ENCODE data around the gene ICOS.

- no peak for TF ChIP-seq CTCF (IDR thresholded peaks at IDR 0.05; ENCODE audit: control extremely low read depth in 1 of 3, insufficient read depth in 1 of 3, low read depth in 1 of 3, low read length in 3 of 3)
- no peak for TF ChIP-seq EZH2 (IDR thresholded peaks at IDR 0.05; ENCODE audit: low read depth, low read length, severe bottlenecking)
- TF ChIP-seq POLR2AphosphoS5 (IDR thresholded peaks at IDR 0.05; ENCODE audit: low read depth, low read length) = no peak
- TF ChIP-seq JUND (IDR thresholded peaks at IDR 0.05; ENCODE audit: low read length) = no peak
These were observed 57.0 kb downstream of the ICOS start for GRCh38 chr2:203993560-203993959.

Measured in H1 (cell line).